Erythroblast (primary cell): ENCODE data around the gene PASK.

Source experiments
- GATA1 ChIP-seq: IDR thresholded peaks from 2 replicates; pipeline ENCODE4 v1.6.1; 2011; ENCODE audit warnings: low read depth, mild to moderate bottlenecking, control low read depth, low read length, moderate library complexity
- POLR2A ChIP-seq: IDR thresholded peaks from 2 replicates; pipeline ENCODE4 v1.6.1; 2011; ENCODE audit warnings: mild to moderate bottlenecking, low read length

GRCh38 chr2:241142593-241142992 lies 6.7 kb downstream of the PASK start:
- TF ChIP-seq POLR2A: no peak
- TF ChIP-seq GATA1: no peak
